Measurements from ENCODE around the gene LRP1B.
"Not testable (repeated sequence)": the region's sequence is repeated elsewhere in the genome, so short reads cannot be mapped to it uniquely, and the experiment has no call there.

LRP1B gene

DNA sequence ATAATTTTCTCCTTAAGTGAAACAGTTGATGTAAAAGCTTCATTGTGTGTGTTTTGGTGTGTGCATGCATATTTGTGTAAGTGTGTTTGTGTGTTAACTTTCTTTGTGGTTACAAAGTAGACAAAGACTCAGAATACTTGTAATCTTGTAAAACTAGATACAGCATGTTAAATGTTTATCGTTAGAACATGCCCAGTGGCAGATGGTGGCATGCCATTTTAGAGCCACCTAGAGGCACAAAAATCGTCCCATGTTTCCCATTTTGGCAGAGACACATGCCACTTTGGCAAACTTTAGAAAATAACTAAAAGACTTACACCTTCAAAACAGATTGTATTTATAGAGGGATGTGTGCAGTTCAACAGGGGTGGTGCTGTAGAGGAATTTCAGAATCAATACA, 224.1 kb downstream of the LRP1B start:
- in situ Hi-C loops (cut with MboI; ENCODE audit: low sequenced_read_pairs) = no loop called here

DNA sequence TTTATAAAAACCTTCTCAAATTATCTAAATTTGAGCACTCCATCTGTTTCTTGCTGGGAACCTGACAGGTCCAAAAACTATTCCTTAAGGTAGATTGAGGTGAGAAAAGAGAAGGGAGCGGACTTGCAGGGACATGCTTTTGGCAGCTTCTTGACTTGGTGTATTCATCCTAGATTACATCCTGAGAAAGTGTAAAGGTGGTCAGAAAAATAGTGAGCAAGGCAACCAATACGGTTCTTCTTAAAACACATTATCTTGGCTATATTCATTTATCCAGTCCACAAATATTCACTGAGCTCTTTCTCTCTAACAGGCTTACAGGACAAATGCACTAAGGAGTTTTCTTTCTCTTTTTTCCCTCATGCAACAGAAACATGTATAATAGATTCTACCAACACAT, 230.0 kb downstream of the LRP1B start:
- in situ Hi-C loops (cut with MboI; ENCODE audit: low sequenced_read_pairs) = no loop called here

DNA sequence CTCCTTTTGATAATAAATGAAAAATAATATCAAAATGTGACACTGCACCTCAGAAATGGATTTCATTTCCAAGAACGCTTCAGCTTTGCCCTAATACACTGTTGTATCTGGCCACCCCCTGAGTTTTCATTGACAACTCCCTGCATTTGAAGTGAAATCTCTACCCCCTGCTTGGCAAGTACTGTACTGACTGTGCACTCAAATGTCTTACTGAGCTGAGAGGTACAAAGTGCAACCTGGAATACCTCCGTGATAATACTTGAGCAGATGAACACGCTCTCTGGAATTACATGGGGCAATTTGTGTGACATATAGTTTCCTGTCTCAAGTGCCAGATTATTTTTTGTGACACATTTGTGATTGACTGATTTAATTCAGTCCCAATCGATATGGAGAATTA, 231.1 kb downstream of the LRP1B start:
- in situ Hi-C loops (cut with MboI; ENCODE audit: low sequenced_read_pairs) = no loop called here

DNA sequence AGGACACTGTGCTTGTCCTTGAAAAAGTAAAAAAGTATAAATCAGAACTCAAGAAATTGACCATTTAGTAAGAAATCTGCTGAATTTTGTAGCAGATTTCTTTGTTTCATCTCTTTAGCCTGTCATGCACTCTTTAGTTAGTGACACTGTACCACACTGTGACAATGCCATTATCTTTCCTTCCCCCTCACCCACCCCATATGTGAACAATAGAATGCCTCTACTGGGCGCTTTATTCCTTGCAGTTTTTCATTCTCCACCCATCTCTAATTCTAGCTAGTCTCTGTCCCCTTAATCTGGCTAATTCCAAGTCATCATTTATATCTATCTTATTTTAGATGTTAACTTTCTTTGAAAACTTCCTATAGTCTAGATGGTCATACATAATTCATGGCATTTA, 241.0 kb downstream of the LRP1B start:
- in situ Hi-C loops (cut with MboI; ENCODE audit: low sequenced_read_pairs) = no loop called here

DNA sequence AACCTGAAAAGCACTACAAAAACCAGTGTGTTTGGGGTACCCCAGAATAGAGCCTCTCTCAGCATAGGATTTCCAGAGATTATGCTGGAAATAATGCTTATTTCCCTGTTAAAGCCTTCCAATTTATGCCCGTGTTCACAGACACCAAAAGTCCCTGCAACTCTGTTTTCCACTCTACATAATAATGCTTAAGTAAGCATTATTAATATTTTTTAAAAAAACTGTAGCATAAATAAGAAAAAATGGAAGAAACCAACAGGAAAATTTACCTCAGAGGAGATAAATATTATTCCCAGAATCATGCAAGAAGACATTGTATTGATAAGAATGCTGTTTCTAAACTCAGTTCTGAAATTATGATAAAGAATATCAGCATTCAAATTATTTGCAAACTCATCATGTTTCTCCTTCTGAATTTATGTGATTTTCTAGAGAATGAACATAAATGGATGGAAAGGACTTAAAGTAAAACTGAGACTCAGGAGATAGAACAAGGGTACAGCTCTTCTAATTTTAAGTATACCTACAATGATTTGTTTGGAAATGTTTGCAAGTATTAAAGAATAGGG, 241.7 kb downstream of the LRP1B start:
- in situ Hi-C loops (cut with MboI; ENCODE audit: low sequenced_read_pairs) = no loop called here

DNA sequence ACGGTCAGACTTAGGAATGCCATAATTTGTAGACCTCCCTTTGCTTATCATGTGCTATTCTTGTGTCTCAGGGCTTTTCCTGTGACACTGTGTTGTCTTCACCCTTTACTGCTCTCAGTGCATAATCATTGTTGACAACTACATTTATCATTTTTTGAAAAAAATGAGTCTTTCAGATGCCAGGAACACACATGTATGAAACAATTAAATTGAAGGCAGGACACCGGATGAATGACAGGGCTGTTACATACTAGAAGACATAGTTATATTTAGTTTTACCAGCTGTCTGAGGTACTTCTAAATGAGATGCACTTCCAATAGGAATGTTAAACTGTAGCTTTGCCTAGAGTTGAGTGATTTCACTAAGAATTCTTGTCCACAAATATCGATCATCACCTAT, 243.5 kb downstream of the LRP1B start:
- in situ Hi-C loops (cut with MboI; ENCODE audit: low sequenced_read_pairs) = no loop called here

DNA sequence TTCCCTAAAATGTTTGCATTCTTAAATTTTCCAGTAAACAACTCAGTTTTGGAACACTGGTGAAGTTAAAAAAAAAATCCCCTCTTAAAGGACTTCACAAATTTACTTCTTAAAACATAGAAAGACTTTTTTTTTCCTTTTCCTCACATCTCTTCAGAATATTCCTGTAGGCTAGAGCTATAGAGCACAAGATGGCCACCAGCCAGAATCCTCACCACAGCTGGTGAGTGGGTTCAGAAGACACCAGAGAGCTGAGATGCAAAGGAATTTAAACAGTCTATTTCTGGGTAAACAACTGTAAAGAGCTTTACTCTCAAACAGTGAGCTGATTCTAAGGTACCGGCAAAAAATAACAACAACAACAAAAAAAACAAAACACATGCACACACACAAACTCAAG, 252.8 kb downstream of the LRP1B start:
- in situ Hi-C loops (cut with MboI; ENCODE audit: low sequenced_read_pairs) = no loop called here

DNA sequence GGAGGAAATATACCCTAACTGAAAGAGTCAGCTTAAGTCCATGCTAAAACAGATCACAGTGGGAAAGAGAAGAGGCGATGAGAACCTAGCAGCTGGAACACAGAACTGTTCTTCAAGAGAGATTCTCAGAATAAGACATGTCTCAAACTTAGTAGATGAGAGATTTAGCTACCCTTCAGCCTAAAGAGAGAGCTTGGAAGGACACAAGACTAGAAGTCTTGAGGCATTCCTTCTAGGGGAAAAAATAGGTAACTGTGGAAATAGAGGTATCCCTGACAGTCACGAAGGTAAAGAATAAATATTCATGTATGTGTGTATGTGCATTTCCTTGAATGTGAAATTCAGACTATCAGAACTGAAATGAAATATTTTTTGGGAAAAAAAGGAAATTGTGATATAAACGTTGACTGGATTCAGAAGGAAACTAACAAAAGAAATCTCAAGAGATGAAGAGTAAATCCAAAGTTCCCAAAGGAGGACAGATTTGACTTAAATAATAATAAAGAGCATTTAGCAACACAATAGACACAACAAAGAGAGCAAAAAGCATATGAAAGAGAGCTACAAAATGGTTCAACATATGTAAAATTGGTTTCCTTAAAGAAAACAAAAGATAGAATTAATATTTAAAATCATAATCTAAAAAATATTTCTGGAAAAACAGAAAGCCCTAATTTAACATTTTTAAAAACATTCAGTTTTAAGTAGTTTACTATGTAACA, 258.7 kb downstream of the LRP1B start:
- in situ Hi-C loops (cut with MboI; ENCODE audit: low sequenced_read_pairs) = no loop called here

DNA sequence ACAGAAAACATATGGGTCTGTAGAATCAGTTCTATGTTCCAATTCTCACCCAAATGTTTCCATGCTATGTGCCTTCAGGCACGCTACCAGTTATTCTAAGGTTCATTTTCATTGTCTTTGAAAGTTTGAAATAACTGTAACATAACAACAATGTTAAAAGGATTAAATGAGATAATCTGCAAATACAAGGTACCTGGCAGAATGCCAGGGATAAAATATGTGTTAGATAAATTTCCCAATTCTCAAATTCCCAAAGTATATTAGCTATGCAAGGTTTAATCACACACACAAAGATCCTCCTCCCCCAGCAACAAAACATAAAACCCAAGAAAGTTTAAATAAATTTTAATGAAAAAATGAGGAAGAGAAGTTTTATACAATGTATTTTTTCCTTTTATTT, 261.2 kb downstream of the LRP1B start:
- in situ Hi-C loops (cut with MboI; ENCODE audit: low sequenced_read_pairs) = no loop called here

DNA sequence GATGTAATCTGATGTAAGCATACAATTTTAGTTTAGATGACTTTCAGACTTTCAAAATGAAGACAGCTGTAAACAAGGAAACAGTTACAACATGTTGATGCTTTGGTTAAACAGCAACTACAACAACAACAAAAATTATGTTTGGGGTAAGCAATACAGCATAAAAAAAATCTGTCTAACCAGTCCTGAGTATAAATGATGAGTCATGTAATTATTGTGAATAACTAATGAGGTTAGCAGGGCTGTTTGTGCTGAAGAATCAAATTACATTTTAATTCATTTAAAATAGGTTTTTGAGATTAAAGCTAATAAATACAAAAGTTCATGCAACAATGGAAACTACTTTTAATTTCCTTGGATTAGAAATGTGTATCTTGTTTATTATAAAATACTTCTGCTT, 266.9 kb downstream of the LRP1B start:
- in situ Hi-C loops (cut with MboI; ENCODE audit: low sequenced_read_pairs) = no loop called here

DNA sequence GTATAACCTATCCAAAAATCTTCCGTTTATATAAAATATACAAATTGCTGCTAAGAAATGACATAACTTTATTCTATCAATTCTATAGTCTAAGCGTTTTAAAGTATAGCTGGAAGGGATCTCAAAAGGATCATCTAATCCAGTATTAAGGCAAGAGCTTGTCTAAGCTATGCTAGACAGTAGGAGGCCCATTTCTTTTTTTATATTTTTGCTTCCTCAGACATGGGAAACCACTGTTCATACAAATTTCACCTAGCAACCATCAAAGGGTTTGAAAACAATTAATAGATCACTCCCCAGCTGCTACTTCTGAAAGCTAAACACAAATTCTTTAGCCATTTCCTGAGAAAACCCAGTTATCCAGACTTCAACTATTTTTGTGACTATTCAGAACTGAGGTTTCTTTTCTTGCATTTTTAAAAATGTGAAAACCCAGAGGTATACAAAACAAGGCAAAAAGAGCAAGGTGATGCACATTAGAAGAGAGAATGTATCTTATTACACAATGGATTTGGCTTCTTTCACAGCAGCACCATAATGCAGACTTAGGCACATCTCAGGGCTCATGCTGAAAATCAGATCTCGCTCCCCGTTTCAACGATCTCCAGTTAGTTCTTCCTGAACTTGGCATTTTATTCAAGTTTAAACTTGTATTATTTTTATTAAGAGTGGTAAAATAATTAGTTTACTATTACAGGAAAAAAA, 274.4 kb downstream of the LRP1B start:
- in situ Hi-C loops (cut with MboI; ENCODE audit: low sequenced_read_pairs) = no loop called here

DNA sequence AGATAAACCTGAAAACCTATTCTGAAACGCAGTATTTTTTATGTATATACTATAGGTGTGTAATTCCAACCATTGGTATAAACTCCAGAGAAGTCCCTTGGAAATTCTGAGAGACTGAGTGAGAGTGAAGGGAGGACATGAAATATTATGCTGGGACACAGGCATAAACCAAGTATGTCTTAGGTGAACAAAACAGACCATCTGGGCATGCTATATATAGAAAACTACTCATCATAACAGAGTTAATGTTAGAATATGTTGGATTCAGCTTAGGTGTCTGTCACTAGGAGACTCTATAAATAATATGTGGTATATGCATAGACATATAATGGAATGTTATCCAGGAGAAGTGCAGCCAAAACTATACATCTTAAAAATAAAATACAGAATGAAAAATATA, 282.6 kb downstream of the LRP1B start:
- in situ Hi-C loops (cut with MboI; ENCODE audit: low sequenced_read_pairs) = no loop called here

DNA sequence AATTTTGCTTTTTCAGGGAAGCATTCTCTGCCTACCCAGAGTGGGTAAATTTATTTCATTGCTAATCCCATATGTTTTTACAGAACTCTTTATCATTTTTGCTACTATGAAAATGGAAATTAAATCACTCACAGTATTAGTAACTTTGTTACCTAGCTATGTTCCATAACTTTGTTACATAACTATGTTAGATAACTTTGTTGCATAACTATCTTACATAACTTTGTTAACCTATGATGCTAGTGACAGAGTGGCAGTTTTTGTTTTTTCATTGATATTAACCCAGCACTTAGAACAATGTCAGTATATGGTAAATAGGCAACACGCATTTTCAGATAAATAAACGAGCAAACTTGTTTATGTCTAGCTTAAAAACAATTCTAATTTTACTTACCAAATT, 286.6 kb downstream of the LRP1B start:
- in situ Hi-C loops (cut with MboI; ENCODE audit: low sequenced_read_pairs) = no loop called here

DNA sequence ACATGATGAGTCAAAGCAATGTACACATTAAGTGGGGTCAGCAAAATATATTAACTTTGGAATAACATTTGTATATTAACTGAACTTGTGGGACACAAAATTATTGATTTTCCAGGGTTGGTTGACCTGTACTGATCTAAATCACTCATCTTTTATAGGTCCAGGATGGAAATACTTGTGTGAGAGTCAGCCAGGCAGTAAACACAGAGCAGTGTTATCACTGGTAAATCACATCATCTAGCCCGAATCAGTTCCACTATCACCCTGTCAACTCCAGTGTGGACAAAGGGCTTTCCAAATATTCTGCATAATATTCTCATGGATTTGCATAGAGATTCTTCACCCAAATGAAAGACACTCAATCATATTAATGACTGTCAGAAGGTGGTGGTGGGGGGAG, 295.7 kb downstream of the LRP1B start:
- in situ Hi-C loops (cut with MboI; ENCODE audit: low sequenced_read_pairs) = no loop called here

DNA sequence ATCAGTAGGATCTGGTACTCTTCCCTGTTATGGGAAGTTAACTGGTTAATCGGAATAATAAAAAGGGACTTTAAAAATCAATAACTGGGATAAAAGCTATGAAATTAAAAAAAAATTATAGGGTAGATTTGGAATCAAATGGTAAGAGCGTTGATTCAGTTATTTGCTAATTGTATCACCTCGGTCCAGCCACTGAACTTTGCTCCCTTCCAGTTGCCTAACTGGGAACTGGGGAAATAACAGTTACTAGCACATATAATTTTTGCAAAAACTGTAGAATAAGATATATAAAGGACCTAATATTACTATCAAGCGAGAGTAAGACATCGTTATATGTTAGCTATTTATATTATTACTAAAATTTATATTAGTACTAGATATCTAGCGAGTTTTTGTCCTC, 302.1 kb downstream of the LRP1B start:
- in situ Hi-C loops (cut with MboI; ENCODE audit: low sequenced_read_pairs) = no loop called here

DNA sequence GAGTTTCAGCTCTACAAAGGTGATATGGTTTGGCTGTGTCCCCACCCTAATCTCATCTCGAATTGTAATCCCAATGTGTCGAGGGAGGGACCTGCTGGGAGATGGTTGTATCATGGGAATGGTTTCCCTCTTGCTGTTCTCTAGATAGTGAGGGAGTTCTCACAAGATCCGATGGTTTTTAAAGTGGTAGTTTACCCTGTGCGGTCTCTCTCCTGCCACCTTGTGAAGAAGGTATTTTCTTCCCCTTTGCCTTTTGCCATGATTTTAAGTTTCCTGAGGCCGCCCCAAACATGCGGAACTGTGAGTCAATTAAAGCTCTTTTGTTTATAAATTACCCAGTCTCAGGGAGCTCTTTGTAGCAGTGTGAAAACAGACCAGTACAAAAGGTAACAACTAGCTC, 306.0 kb downstream of the LRP1B start:
- in situ Hi-C loops (cut with MboI; ENCODE audit: low sequenced_read_pairs) = no loop called here

DNA sequence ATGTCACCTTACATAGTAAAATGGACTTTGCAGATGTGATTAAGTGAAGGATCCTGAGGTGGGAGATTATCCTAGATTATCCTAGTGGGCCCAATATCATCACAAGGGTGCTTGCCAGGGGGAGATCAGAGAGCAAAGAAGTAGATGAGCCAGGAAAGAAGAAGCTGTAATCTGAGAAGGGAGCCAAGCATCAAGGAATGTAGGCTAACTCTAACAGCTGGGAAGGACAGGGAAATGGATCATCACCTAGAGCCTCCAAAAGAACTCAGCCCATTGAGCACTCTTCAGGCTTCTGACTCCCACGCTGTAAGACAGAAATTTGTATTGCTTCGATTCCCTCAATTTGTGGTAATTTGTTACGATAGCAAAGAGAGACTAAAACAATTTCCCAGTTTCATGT, 309.9 kb downstream of the LRP1B start:
- in situ Hi-C loops (cut with MboI; ENCODE audit: low sequenced_read_pairs) = no loop called here

DNA sequence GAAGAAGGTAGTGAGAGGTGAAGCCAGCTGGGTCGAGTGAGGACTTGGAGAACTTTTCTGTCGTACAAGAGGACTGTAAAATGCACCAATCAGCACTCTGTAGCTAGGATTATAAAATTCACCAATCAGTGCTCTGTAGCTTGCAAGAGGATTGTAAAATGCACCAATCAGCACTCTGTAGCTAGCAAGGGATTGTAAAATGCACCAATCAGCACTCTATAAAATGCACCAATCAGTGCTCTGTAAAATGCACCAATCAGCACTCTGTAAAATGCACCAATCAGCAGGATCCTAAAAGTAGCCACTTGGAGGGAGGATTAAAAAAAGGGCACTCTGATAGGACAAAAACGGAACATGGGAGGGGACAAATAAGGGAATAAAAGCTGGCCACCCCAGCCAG, 315.5 kb downstream of the LRP1B start:
- in situ Hi-C loops (cut with MboI; ENCODE audit: low sequenced_read_pairs) = not testable (repeated sequence)

DNA sequence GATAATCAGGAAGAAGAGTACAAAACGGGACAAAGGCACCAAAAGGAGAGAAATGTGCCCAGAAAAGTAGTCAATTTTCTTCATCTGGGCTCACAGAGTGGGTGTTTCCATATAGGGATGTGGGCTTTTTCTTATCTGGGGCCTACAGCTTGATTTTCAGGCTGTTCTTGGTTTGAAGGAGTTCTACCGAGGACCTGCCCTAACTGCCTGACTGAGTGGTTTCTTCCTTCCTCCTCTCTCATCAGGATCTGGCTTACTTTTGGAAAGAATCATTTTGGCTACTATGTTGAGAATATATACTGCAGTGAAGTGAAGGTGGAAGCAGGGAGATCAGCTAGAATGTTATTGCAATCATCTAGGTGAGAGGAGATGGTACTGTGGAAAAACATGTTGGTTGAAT, 316.7 kb downstream of the LRP1B start:
- in situ Hi-C loops (cut with MboI; ENCODE audit: low sequenced_read_pairs) = no loop called here

DNA sequence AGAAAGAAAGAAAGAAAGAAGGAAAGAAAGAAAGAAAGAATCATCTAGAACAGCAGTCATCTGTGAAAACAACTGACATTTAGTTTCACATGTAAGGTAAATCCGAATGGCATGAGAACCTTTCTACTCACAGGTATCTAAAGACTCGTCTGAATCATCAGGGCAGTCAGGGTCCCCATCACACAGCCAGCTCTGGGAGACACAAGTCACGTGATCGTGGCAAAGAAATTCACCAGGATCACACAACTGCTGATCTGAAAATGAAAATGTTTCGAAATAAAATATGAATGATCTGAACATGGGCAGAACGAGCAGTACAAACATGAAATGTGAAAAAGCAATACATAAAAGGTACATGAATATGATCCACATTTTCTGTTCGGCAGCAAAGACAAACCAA, 320.7 kb downstream of the LRP1B start:
- in situ Hi-C loops (cut with MboI; ENCODE audit: low sequenced_read_pairs) = no loop called here

DNA sequence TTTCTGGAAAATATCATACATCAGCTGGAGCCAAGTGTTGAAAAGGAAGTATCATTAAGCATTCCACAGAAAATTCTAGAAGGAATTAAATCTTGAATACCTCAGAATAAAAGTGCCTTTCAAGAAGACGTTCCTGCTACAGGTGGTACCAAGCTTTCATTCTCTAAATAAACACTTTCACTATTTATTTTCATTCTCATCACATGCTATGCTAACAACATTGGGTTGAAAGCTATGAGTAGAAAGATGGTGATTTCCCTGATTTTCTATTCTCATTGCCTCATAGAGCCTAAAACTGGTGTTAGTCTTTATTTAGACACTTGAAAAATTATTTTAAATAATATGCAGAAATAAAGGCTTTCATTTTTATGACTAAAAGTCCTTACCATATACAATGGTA, 324.7 kb downstream of the LRP1B start:
- in situ Hi-C loops (cut with MboI; ENCODE audit: low sequenced_read_pairs) = no loop called here

DNA sequence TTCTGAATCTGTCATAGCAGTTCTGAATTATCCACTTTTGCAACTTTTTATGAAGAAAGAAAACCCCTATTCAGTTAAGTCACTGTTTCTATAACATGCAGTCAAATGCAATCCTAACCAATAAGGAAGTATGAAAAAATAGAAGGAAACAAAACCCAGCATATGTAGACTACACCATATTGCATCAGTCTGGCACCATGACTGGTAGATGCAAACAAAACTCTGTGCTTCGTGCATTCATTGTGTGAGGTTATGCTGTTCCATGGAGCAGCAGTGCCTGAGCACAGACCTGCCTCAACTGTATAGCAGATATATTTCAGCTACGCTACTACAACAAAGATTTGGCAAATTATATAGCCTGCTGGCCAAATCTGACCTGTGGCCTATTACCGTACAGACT, 325.5 kb downstream of the LRP1B start:
- in situ Hi-C loops (cut with MboI; ENCODE audit: low sequenced_read_pairs) = no loop called here

DNA sequence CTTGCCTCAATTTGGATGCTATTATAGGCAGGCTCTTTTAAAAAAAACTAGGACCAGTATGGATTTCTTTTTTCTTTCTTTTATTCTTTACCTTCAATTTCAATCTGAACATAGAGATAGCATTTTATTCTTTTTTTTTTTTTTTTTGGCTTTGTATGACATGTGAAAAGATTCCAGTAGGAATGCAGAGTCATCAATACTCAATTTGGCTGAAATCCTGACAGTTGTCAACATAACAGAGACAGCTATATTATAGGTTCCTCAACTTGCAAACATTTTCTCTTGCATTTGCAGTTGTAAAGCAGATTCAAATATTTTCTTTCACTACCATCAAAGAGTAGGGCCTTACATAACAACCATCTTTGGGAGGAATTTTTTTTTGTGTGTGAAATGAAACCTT, 334.4 kb downstream of the LRP1B start:
- in situ Hi-C loops (cut with MboI; ENCODE audit: low sequenced_read_pairs) = no loop called here
